ENCODE results near the gene CCN2.

GRCh38 chr6:131980791-131981623 is 29.8 kb upstream of the CCN2 start:
- TF ChIP-seq TBP (IDR thresholded peaks at IDR 0.05; ENCODE audit: low read depth, low read length): no peak
- TF ChIP-seq JUND (IDR thresholded peaks at IDR 0.05; ENCODE audit: low read length): no peak
- TF ChIP-seq E2F6 (IDR thresholded peaks at IDR 0.05): no peak
- TF ChIP-seq SIRT6 (IDR thresholded peaks at IDR 0.05; ENCODE audit: low read length): no peak
- TF ChIP-seq POLR2AphosphoS5 (IDR thresholded peaks at IDR 0.05; ENCODE audit: low read depth, low read length): no peak
- no peak for TF ChIP-seq CTCF (IDR thresholded peaks at IDR 0.05; ENCODE audit: control extremely low read depth in 1 of 3, insufficient read depth in 1 of 3, low read depth in 1 of 3, low read length in 3 of 3)
- TF ChIP-seq RAD21 (IDR thresholded peaks at IDR 0.05 in 1 of 2, conservative IDR thresholded peaks at IDR 0.05 in 1 of 2; ENCODE audit: low read depth in 2 of 2, low read length in 2 of 2): no peak
